Smooth muscle cell (in vitro differentiated cells): Measurements from ENCODE around the gene ACYP2. TPM values are rescaled to one million over a fixed set of nuclear protein-coding genes. Genes with fewer than 3 reads are reported as not detected.

Source experiments
- DNase-seq: peaks from one replicate; lab custom pipeline; 2025; ENCODE audit not compliant: unreplicated experiment; lab: John Stamatoyannopoulos, UW
- H2AFZ ChIP-seq: fragments of 200-600 bp; sonication (generic); 2 replicates; pipeline ENCODE4 v1.6.0; 2016; ENCODE audit warnings: antibody characterized with exemption, low read depth, mild to moderate bottlenecking
- H3F3A ChIP-seq: fragments of 200-600 bp; sonication (generic); 2 replicates; pipeline ENCODE4 v1.6.0; 2017; ENCODE audit warnings: antibody characterized with exemption, low read depth
- H3K27ac ChIP-seq: fragments of 200-600 bp; sonication (generic); 2 replicates; pipeline ENCODE4 v1.5.1; 2016; ENCODE audit warnings: low read depth, mild to moderate bottlenecking
- H3K27me3 ChIP-seq: fragments of 200-600 bp; sonication (generic); 2 replicates; pipeline ENCODE4 v1.6.1; 2016; ENCODE audit warnings: low read depth, mild to moderate bottlenecking
- H3K36me3 ChIP-seq: fragments of 200-600 bp; sonication (generic); 2 replicates; pipeline ENCODE4 v1.5.1; 2016; ENCODE audit warnings: low read depth
- H3K4me1 ChIP-seq: fragments of 200-600 bp; sonication (generic); 2 replicates; pipeline ENCODE4 v1.5.1; 2016; ENCODE audit warnings: low read depth
- H3K4me2 ChIP-seq: fragments of 200-600 bp; sonication (generic); 2 replicates; pipeline ENCODE4 v1.6.0; 2016; ENCODE audit warnings: mild to moderate bottlenecking
- H3K4me3 ChIP-seq: fragments of 200-600 bp; sonication (generic); 2 replicates; pipeline ENCODE4 v1.5.1; 2016; ENCODE audit warnings: mild to moderate bottlenecking
- H3K79me2 ChIP-seq: fragments of 200-600 bp; sonication (generic); 2 replicates; pipeline ENCODE4 v1.6.0; 2016; ENCODE audit warnings: low read depth, mild to moderate bottlenecking
- H3K9ac ChIP-seq: fragments of 200-600 bp; sonication (generic); 2 replicates; pipeline ENCODE4 v1.6.0; 2016; ENCODE audit warnings: low read depth
- H3K9me3 ChIP-seq: fragments of 200-600 bp; sonication (generic); replicated peaks from 2 replicates; pipeline ENCODE4 v1.5.1; 2016; ENCODE audit warnings: low read depth
- H4K20me1 ChIP-seq: fragments of 200-600 bp; sonication (generic); 2 replicates; pipeline ENCODE4 v1.6.0; 2016; ENCODE audit warnings: low read depth
- WGBS: methylation state at CpG from one replicate; pipeline ENCODE4 v1.1.7; 2016; ENCODE audit warnings: low lambda C conversion rate; 5-methylcytosine and 5-hydroxymethylcytosine counted together
- polyA plus RNA-seq: library from polyadenylated mRNA; unstranded; fragments of >200 nt; fragmentation: Nextera tagmentation; extraction: Ambion mirVana; gene quantifications from 2 replicates; pipeline ENCODE4 v1.2.1, GENCODE V29; 2016
- total RNA-seq: library from RNA; depleted of rRNA; stranded (reverse); fragments of >200 nt; gene quantifications from 2 replicates; pipeline ENCODE4 v1.2.3, GENCODE V29; 2014
- TF ChIP-seq, protein P1 (sequence below): fragments of 200-600 bp; sonication (generic); IDR thresholded peaks from 2 replicates; pipeline ENCODE4 v1.5.1; 2017; ENCODE audit warnings: borderline replicate concordance, mild to moderate bottlenecking, antibody characterized with exemption; ENCODE audit not compliant: insufficient read depth, poor library complexity, severe bottlenecking

ACYP2 gene
- total and polyA plus RNA-seq, 2 experiments from 2014 or later, result 12.1 to 18.6 TPM

DNA sequence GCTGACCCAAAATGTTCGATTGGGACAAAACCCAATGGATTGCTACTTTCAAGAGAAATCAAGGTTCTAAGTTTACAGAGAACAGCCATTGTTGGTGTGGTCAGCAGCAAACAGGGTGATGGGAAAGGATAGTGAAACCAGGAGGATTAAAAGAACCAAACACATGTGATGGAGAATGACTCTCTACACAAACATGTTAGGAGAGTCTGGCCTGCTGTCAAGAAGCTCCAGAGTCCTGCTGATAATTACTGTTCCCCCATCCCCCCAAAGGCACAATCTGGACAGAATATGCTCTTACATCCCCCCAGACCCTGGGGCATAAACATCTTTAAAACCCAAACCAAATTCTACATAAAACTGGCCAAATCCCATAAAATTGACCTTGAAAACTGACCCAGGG lies 32.0 kb upstream of the ACYP2 start:
- DNase-seq, result no peak
- TF ChIP-seq, protein P1, sequence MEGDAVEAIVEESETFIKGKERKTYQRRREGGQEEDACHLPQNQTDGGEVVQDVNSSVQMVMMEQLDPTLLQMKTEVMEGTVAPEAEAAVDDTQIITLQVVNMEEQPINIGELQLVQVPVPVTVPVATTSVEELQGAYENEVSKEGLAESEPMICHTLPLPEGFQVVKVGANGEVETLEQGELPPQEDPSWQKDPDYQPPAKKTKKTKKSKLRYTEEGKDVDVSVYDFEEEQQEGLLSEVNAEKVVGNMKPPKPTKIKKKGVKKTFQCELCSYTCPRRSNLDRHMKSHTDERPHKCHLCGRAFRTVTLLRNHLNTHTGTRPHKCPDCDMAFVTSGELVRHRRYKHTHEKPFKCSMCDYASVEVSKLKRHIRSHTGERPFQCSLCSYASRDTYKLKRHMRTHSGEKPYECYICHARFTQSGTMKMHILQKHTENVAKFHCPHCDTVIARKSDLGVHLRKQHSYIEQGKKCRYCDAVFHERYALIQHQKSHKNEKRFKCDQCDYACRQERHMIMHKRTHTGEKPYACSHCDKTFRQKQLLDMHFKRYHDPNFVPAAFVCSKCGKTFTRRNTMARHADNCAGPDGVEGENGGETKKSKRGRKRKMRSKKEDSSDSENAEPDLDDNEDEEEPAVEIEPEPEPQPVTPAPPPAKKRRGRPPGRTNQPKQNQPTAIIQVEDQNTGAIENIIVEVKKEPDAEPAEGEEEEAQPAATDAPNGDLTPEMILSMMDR, result no peak
- no peaks in the 10 kb centered on the region for H3K9me3 ChIP-seq
- H3F3A ChIP-seq, result no peaks in the 10 kb centered on the region
- no peaks in the 10 kb centered on the region for H3K27me3 ChIP-seq
- H3K4me1 ChIP-seq, result peaks cover 6% of the 10 kb centered on the region
- H4K20me1 ChIP-seq, result no peaks in the 10 kb centered on the region
- H3K27ac ChIP-seq, result no peak overlapping the region
- H3K36me3 ChIP-seq, result no peaks in the 10 kb centered on the region
- H2AFZ ChIP-seq, result no peak overlapping the region
- H3K79me2 ChIP-seq, result no peaks in the 10 kb centered on the region
- H3K4me3 ChIP-seq, result no peak overlapping the region
- no peak overlapping the region for H3K4me2 ChIP-seq
- whole genome bisulfite sequencing, result 74% methylated on average over 1 of the region's 1 CpG
- no peak overlapping the region for H3K9ac ChIP-seq

DNA sequence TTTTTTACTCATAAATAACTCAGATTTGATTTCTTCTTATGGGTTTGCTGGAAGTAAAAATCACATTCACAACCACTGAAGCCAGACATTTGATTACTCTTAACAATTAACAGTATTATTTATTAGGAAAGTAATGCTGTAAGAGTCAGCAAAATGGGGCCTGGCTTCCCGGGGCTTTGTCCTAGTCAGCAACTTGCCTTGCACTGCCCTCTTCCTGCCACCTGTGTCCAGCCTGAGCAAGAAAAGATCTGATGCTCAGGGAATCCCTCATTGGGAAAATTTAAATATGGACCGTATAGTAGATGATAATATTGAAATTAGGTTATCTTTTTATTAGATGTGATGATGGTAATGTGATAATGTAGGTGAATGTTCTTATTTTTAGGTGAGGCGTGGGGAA lies 30.8 kb upstream of the ACYP2 start:
- no peaks in the 10 kb centered on the region for H3K27me3 ChIP-seq
- no peak overlapping the region for H3K4me3 ChIP-seq
- H3K4me1 ChIP-seq, result peaks cover 7% of the 10 kb centered on the region
- H3F3A ChIP-seq, result no peaks in the 10 kb centered on the region
- H4K20me1 ChIP-seq, result no peaks in the 10 kb centered on the region
- no peak overlapping the region for H3K4me2 ChIP-seq
- 85% methylated on average over 3 of the region's 3 CpGs for WGBS
- H3K27ac ChIP-seq, result no peak overlapping the region
- H3K36me3 ChIP-seq, result no peaks in the 10 kb centered on the region
- H3K9ac ChIP-seq, result no peak overlapping the region
- no peaks in the 10 kb centered on the region for H3K9me3 ChIP-seq
- TF ChIP-seq, protein P1, result no peak
- no peak overlapping the region for H2AFZ ChIP-seq
- H3K79me2 ChIP-seq, result no peaks in the 10 kb centered on the region
- no peak for DNase-seq

DNA sequence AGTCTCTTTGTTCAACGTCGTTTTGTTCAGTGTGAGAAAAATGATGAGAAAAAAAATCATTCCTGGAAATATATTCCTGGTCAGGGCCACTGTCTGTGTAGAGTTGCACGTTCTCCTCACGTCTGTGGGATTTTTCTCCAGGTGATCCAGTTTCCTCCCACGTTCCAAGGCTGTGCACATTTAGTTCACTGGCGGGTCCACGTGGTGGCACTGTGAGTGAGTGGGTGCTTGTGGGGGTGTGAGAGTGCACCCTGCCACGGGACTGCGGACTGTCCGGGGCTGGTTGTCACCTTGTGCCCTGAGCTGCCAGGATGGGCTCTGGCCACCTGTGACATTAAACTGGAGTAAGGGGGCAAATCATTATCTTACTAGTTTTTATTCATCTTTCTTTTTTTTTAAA lies 30.3 kb upstream of the ACYP2 start:
- H3F3A ChIP-seq, result no peaks in the 10 kb centered on the region
- TF ChIP-seq, protein P1, result no peak
- 87% methylated on average over 10 of the region's 10 CpGs for WGBS

DNA sequence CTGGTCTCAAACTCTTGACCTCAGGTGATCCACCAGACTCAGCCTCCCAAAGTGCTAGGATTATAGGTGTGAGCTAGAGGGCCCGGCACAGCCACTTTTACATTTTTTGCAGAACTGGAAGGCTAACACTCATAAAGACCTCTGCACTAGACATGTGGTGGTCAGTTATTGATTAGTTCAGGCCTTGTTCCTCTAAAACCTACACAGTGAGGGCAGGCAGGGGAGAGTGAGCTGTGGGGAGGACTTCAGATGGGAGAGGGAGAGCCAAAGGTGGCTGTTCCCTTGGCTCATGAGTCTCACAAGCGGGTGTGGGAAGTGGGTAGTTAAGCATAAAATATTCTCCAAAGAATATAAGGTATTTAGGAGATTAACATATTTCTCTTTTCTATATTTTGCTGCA lies 29.3 kb upstream of the ACYP2 start:
- no peaks in the 10 kb centered on the region for H3K27me3 ChIP-seq
- no peak overlapping the region for H3K9ac ChIP-seq
- H3K4me3 ChIP-seq, result no peak overlapping the region
- no peaks in the 10 kb centered on the region for H3K36me3 ChIP-seq
- no peak for DNase-seq
- H4K20me1 ChIP-seq, result no peaks in the 10 kb centered on the region
- 98% methylated on average over 2 of the region's 2 CpGs for WGBS
- H3K27ac ChIP-seq, result no peak overlapping the region
- H3K4me2 ChIP-seq, result no peak overlapping the region
- TF ChIP-seq, protein P1, result no peak
- no peaks in the 10 kb centered on the region for H3K79me2 ChIP-seq
- no peak overlapping the region for H2AFZ ChIP-seq
- no peaks in the 10 kb centered on the region for H3F3A ChIP-seq
- H3K4me1 ChIP-seq, result peaks cover 7% of the 10 kb centered on the region
- no peaks in the 10 kb centered on the region for H3K9me3 ChIP-seq

More for the DNA sequence above, 30.3 kb upstream of the ACYP2 start:
- Histone ChIP-seq H3K27ac (no peak overlapping the region), H3K9ac (no peak overlapping the region), H3K4me2 (no peak overlapping the region), H3K79me2 (no peaks in the 10 kb centered on the region), H3K4me3 (no peak overlapping the region), H3K36me3 (no peaks in the 10 kb centered on the region), H4K20me1 (no peaks in the 10 kb centered on the region), H3K9me3 (no peaks in the 10 kb centered on the region), H3K4me1 (peaks cover 7% of the 10 kb centered on the region), H2AFZ (no peak overlapping the region), H3K27me3 (no peaks in the 10 kb centered on the region)
- DNase-seq, result no peak
